ENCODE data around the gene ATXN7. TPM values are rescaled to one million over a fixed set of nuclear protein-coding genes. Genes with fewer than 3 reads are reported as not detected.

Gene ATXN7
- total RNA-seq = 26.6 TPM

DNA sequence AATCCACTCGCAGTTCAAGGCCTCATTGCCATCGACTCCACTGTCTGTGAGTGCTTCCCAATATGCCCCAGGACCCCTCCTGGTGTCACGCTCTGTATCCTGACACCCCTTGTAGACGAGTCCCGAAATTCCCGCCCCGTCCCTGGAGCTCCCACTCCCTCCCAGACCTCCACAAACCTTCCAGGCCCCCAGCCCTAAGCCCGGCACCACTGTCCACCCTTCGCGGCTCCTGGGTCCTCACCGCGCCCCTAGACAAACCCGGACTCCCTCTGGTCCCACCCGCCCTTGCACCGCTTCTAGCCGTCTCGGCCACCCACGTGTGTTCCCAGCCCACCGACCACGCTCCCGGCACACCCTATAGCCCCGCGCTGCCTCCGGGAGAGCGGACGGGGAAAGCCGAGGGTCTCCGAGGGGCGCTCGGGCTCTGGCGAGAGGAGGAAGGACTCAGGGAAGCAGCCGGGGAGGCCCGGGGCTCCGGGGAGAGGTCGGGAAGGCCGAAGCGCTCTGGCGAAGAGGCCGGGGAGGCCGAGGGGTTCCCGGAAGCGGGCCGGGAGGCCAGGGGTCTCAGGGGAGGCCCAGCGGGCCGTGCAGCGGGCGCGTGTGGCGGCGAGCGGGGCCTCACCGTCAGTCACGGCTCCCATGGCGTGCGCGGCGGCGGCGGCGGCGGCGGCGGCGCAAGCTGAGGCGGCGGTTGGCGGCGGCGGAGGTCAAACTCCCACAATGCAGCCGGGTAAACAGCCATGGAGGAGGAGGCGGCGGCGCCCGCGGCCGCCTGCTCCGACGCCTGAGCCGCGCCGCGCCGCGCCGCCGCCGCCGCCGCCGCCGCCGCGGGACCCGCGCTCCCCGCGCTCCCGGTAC, at the start of gene ATXN7, which contains the start of gene THOC7:
Gene ATXN7, plus strand, starts transcription at position 718 of the 858 bp plus-strand sequence. CDS start 48,732 bp downstream, outside the sequence.
Gene THOC7, minus strand, starts transcription at position 656 of the 858 bp plus-strand sequence. Its CDS starts 15 bp downstream, at position 641.

DNA sequence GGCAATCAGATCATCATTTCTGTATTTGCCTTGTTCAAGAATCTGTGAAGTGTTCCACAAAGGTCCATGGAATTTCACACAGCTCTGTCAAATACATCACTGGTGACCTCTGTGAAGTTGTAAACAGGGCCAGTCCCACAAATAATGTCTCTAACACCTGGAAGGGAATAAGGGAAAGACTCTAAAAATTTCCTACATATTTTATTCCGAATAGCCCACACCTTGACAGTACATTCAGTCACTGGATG, 44.6 kb upstream of the ATXN7 start, which contains the start of gene C3orf49:
Gene C3orf49, plus strand, starts transcription at position 149 of the 248 bp plus-strand sequence. CDS start 173 bp downstream, outside the sequence.

DNA sequence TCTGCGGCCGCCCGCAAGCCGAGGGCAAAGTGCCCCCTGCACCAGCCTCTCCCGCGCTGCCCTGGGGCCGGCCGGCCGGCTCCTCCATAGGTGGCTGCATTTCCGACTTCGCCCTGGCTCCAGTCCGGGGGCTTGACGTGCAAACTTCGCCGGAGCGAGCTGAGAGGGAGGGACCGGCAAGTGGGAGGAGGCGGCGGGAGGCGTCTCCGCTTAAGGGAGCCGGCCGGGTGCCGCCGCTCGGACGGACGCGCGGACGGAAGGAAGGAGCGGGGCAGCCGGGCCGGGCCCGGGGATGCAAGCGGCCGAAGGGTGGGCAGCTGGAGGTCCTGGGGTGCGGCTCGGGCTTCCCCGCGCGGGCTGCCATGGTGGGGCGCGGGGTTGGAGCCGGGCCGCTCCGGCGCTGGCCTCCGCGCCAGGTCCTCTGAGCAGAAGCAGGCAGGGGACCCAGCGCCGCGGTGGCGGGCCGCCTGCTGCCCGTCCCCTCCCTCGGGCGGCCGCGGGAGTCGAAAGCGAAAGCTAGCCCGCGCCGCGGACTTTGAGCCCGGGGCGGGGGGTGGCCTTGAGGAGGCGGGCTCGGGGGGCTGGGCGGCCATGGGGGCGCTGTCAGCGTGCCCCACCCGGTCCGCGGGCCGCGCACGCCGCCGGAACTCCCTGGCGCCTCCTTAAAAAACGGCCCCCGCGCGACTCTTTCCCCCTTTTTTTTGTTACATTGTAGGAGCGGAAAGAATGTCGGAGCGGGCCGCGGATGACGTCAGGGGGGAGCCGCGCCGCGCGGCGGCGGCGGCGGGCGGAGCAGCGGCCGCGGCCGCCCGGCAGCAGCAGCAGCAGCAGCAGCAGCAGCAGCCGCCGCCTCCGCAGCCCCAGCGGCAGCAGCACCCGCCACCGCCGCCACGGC, 48.5 kb downstream of the ATXN7 start, which contains the start of gene SCAANT1:
Gene SCAANT1, minus strand, starts transcription at position 511 of the 895 bp plus-strand sequence.

DNA sequence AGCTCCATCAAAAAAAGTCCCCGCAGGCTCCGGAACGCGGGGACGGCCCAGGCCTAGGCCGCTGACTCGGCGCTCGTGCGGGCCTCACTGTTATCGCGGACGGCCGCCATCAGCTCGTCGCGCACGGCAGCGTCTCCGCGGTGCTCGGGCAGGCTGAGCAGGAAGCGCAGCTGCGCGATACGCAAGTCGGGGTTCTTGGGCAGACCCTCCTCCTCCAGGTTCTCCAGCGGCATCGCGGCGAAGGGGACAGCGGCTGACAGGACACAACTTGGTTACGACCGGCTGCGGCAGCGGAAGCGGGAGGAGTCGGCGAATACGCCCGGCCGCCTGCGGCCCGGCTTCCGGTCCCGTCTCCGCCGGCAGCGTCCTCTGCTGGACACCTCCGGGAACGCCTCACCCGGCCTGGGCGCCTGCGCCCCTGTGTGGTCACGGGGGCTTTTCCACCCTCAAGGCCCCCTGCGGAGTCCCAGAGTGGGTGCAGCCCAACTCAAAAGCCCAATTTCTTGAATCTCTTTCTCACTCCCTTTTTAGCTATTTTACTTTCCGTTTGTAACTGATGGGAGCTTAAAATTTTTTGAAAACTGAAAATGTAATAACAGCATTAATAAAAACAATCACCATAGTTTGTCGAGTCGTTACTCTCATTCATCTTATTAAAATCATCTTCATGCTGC, 159.7 kb downstream of the ATXN7 start, which contains the start of gene PSMD6:
Gene PSMD6, minus strand, starts transcription at position 308 of the 674 bp plus-strand sequence. Its CDS starts 75 bp downstream, at position 233.

Small RNAs within 50 kb of the gene (small RNA-seq; reads per million reads assigned to genes)
- not detected for gene SCAANT1 (ENCODE audit: low replicate concordance)

Other genes starting within 250 kb of the ATXN7 start
- 0.12 TPM for gene SNTN, start 211.2 kb upstream of the ATXN7 start, total RNA-seq
- gene C3orf49, start 44.6 kb upstream of the ATXN7 start, total RNA-seq = not detected
- 19.8 TPM for gene THOC7, start 62 bp upstream of the ATXN7 start, total RNA-seq
- gene SCAANT1, start 48.5 kb downstream of the ATXN7 start, total RNA-seq = not detected
- 60.3 TPM for gene PSMD6, start 159.6 kb downstream of the ATXN7 start, total RNA-seq